Activated CD4-positive, alpha-beta T cell treated with anti-CD3 and anti-CD28 coated beads, Interleukin-2, Interleukin-6, amounts not matched to agents 100 ng/mL and 50 ng/mL, durations not matched to agents 16 hours and 8 hours (primary cell): Measurements from ENCODE around the gene PTPRG.

ENCODE experiments used
- DNase-seq: peaks from one replicate; pipeline ENCODE4 v3.0.0-alpha.2; 2020

Gene PTPRG

DNA sequence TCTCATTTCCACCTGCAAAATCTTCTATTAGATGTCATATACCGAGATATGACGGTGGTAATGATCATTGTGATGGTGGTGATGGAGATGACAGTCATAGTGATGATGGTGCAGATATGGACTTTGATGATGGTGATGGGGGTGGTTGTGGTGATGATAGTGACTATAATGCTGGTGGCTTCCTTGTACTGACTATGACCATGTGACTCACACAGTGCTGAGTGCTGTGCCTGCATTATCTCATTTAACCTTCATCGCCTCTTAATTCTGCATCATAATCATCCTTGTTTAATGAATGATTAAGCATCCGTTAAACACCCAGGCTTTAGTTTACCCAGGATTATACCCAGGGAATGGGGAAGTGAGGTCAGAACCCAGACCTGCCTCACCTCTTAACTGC lies 480.3 kb downstream of the PTPRG start:
- DNase-seq, result no peak

DNA sequence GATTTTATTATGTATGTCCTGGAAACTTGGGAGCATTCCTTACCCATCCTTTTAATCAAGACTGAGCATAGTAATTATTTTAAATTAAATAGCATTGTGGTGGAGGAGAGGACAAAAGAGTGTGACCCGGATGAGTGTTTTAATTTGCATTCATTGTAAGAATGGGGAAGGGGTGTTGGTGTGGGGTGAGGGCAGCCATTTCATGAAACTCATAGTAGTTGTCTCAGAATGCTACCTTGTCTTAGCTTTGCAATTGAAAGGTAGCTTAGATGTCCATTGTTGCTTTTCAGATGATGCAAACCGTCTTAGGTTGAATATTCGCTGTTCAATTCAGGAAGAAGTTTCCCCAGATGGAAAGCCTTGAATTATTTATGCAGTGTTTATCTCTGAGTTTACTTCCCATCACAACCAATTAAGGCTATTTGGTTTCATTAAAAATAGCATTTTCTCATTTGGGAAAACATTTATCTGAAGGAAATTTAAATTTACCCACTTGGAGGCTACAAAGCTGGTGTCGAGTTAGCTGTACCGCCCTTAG lies 483.6 kb downstream of the PTPRG start:
- no peak for DNase-seq

- no peak for DNase-seq
Measured at GRCh38 chr3:62046326-62046725, 485.0 kb downstream of the PTPRG start.

DNA sequence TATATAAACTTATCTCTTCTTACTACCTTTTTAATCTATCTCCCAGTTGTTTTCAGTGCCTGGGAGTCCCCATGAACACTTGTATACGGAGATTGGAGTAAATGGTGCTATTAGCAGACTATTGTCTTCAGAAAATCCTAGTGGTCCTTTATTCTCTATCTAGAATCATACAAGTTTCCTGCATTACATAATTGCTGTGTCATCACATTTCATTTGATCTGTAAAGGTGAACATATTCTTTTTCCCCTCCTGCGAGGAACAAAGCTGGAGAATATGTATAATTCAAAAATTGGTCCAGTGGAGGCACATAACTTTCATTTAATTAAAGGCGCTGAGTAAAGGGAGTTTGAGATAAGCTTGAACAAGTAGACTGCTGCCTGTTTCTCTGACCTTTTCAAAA lies 487.2 kb downstream of the PTPRG start:
- no peak for DNase-seq

- no peak for DNase-seq
Measured at GRCh38 chr3:62049033-62049432, 487.7 kb downstream of the PTPRG start.

DNA sequence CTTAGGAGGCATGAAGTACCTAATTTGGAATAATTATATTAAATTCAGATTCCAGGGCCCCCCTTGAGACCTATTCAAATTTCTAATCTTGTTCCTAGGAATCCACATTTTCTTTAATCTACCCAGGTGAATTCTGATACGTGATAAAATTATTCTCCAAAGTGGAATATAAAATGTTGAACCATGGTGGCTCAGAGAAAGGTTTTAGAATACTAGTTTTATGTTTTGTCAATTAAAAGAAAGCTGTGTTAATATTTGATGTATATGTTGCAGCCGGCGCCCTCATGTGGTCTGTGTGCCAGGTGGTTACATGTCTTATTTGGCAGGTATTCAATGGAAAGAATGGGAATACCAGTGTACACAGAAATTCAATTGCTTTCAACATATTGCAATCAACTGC lies 490.1 kb downstream of the PTPRG start:
- no peak for DNase-seq

DNA sequence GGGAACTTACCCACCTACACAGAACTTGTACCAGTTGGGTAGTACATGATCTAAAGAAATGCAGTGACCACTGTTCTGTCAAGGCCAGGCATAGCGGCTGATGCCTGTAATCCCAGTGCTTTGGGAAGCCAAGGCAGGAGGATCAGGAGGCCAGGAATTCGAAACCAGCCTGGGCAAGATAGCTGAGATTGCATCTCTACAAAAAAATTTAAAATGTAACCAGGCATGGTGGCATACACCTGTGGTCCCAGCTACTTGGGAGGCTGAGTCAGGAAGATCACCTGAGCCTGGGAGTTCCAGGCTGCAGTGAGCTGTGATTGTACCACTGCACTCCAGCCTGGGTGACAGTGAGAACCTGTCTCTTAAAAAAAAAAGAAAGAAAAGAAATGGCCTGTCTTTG lies 491.0 kb downstream of the PTPRG start:
- DNase-seq, result no peak

- DNase-seq, result no peak
Measured at GRCh38 chr3:62056658-62057057, 495.3 kb downstream of the PTPRG start.

DNA sequence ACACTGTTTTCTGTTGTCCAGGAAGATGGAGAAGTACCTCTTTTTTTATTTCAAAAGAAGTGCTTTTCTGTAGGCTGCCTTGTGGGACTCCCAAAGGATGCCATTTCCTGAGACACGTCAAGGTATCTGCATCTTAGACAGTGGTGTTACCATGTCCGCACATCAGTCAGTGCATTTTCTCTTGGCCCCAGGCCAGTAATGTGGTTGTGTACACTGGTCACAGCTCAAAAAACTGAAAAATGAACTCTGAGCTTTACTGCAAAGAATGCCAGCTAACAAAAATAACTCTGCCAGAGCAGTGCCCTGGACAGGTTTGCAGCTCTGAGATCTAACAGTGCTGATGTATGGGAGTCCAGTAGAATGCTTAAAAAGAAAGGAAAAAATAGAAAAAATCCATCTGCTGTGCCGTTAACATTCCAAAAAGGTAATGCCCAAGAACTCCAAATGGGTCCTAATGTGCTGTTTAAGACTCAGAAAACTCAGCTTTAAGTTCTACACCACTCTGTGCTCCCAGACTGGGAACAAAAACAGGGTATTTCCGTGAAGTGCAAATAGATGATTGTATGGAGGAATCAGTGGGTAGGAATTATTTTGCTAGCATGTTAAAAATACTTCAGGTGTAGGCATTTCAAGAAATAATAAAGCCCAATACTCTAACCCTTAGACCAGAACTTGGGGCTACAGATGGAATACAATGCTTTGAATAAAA lies 496.1 kb downstream of the PTPRG start:
- no peak for DNase-seq

GRCh38 chr3:62065985-62066693 lies 504.8 kb downstream of the PTPRG start:
- DNase-seq, result no peak

GRCh38 chr3:62068337-62068736 lies 507.0 kb downstream of the PTPRG start:
- DNase-seq, result no peak

DNA sequence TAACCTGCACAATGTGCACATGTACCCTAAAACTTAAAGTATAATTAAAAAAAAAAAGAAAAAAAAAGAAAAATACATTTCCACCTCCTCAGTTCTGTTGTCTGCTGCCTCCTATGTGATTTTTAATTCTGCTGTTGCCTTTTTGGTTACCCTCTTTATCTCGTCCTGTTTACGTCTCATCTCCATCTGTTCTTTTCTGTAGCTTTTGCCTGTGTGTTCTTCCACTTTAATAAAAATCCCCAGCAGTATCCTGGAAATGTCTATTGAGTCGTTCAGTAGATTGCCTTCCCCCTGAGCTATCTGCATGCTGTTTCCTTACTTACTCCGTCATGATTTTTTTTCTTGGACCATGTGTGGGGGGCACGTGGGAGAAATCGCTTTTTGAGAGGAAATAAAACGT lies 509.5 kb downstream of the PTPRG start:
- DNase-seq, result no peak

DNA sequence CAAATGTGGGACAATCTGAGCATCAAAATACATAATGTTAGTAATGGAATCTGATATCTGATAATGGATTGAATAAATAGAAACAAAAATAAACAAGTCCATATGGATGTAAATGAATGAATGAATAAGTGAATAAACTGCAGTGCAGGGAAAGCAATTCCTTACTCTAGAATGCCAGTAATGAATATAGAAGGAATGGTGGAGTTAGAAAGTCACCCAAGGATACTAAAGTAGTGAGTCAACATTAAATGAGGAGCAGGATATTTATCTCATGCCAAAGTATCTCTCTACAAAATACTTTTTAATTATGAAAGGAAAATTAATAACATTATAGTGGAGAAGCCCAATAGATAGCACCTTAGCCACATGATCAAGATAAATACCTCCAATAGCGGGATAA lies 511.7 kb downstream of the PTPRG start:
- DNase-seq, result no peak

DNA sequence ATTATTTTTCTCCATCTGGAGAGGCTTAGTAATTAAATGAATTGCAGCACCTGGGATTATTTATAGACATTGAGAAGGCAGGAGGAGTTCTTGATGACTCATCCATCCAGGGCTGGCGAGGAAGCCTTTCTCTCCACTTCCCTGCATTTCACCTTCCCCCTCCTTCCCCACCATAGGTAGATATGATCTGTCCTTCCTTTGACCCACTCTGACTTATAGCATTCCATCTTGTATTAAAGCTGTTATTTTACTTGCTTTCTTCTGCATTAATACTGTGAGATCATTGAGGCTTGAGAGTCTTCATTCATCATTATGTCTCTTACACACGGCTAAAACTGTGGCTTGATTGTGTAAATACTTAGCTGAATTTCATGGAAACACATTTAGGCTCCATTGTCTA lies 523.2 kb downstream of the PTPRG start:
- no peak for DNase-seq

DNA sequence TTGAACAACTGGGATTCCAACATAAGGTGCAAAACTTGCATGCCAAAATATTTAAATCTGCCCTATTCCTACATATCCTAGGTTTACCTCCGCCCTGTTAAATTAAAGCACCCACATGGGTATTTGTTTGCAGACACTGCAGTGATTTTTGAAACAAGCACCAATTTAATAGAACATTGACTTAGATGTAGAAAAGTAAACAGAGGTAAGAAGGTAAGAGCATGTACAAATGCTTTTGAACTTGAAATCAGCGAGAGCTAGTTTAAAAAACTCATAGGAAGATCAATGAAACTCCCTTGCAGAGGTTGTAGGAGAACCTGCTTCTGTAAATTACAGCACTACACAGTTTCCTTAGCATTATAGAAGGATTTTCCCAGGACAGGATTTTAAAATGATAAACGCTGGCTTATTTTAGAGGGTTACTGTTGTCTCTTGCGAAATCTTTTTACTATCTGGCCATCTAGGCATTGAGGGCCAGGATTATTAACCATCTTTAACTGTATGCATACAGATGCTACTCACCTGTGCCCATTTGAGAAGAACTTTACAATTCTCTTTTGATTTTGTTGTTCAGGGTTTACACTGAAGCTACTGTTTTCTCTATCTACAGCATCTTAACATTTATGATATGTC lies 527.2 kb downstream of the PTPRG start:
- no peak for DNase-seq

- no peak for DNase-seq
Measured at GRCh38 chr3:62090066-62090465, 528.7 kb downstream of the PTPRG start.

- no peak for DNase-seq
Measured at GRCh38 chr3:62090519-62090918, 529.1 kb downstream of the PTPRG start.

GRCh38 chr3:62093025-62093424 lies 531.7 kb downstream of the PTPRG start:
- no peak for DNase-seq

DNA sequence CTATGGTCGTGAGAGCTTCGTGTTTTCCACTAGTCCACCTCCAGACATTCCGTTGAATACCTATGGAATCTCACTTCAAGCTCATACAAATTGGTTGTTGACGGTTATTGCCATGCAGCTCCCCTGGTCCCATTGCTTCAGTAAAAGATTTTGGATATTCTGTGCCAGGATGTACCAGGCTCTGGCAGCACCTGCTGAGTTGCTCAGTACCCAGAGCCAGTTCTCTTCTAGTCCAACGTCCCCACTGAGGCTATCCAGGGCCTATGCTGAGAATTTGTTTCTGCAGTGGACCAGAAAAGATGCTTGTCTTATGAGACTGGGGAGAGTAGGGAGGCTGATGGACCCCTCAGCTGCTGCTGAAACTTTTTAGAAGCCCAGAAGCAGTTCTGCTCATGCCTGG lies 533.1 kb downstream of the PTPRG start:
- no peak for DNase-seq

DNA sequence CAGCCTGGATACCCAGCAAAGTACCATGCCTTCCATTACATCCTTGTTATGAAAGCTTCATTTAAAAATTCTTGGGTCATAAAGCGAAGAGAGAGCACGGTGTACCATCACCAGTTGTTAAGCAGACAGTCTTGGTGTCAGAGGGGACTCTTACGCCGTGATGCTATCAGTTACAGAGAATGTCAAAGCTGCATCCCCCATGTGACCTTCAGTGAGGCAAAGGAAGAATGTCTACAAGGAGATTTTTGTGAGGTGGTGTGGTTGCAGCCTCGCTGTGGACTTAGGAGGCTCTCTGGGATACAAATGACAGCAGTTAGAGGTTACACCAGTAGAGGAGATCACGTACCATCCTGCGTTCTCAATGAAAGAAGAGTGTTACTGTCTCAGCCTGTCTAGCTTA lies 533.7 kb downstream of the PTPRG start:
- no peak for DNase-seq

DNA sequence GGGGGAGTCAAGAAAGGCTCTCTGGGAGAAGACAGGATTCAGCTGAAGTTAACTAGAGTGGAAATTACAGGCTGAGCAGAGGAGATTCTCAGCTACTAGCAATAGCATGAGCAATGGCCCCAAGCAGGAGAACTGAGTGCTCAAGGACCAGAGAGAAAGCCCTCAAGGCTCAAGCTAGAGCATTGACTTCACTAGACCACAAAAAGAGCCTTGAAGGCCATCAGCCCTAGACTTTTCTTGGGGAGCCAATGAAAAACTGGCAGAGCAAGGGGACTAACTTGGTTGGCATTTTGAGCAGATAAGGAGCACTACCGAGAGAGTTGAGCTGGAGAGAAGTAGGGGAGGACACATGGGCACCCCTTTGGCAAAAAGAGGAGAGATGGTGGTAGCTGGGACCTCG lies 534.4 kb downstream of the PTPRG start:
- DNase-seq, result no peak

- DNase-seq, result no peak
Measured at GRCh38 chr3:62096521-62096920, 535.1 kb downstream of the PTPRG start.

GRCh38 chr3:62097121-62097520 lies 535.8 kb downstream of the PTPRG start:
- DNase-seq, result no peak
